SW 1271 (cell line): Measurements from ENCODE around the gene GJA4.

ENCODE experiments used
- DNase-seq, 2 experiments: peaks; one replicate each; lab custom pipeline; 2025; lab: John Stamatoyannopoulos, UW

Gene GJA4

DNA sequence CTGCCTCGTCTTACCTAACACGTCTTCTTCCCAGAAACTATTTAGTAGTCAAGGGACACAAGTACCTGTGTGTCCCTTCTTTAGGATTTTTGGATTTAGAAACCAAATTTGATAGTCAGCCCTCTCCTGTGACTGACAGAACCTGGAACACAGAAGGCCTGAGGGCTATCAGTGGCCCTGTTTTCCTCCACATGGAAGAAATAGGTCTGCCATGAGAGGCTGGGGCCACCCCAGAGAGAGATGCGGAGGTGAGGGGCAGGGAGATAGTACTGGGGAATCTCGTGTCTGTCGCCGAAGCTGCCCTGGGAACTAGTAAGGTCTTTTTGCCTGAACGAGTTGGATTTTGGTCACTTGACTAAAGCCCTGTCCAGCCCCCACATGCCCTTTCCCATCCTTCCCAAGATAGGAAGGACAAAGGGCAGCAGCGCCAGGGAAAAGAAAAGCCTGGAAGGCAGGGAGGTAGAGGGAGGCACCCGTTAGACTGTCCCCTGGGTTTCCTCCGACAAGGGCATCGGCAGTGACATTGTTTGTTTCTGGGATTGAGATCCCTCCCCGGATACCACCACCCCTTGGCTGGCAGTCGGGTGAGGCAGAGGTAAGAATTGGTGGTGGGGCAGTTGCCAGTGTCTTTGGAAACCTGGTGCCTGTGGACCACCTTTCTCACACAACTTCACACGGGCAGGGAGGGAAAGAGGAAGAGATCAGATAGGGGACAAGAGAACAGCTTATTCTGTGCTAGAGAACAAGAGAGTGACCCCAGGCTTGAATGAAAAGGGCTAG, 46.9 kb downstream of the GJA4 start:
- no peak for DNase-seq

DNA sequence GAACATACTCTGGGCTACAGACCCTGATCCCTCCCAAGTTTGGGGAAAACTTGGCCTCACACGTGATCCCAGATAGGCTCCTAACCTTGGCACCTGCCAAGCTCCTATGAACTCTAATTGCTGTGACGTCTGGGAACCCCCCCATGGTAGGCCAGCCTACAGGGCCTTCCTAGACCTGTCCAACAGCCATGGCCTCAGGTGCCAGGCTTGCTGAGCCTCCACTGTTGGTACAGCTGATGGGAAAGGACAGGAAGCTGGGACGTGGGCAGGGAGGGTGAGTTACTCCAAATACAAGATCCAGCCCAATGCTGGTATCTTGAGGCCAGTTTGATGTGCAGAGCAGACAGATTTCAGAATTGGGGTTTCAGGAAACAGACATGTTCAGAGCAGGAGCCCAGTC, 47.6 kb downstream of the GJA4 start:
- no peak for DNase-seq

DNA sequence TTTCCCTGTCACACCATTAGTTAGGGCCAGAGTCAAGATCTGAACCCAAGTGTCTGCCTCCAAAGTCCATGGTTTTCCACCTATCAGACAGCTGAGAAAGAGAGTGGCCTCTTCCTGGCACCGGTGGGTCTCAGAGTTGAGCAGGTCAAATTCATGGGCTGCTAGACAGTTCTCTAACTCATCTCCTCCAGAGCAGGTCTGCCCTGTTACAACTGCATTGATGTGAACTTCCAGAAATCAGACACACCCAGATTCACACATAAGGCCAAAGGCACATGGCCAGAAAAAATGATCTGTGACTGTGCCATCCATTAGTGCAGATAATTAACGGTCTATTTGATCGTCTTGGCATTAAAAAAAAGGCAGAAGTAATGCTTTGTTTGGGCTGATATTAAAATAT, 49.3 kb downstream of the GJA4 start:
- DNase-seq, result no peak

- DNase-seq, result no peak
Observed at GRCh38 chr1:34842952-34843371, 50.2 kb downstream of the GJA4 start.

DNA sequence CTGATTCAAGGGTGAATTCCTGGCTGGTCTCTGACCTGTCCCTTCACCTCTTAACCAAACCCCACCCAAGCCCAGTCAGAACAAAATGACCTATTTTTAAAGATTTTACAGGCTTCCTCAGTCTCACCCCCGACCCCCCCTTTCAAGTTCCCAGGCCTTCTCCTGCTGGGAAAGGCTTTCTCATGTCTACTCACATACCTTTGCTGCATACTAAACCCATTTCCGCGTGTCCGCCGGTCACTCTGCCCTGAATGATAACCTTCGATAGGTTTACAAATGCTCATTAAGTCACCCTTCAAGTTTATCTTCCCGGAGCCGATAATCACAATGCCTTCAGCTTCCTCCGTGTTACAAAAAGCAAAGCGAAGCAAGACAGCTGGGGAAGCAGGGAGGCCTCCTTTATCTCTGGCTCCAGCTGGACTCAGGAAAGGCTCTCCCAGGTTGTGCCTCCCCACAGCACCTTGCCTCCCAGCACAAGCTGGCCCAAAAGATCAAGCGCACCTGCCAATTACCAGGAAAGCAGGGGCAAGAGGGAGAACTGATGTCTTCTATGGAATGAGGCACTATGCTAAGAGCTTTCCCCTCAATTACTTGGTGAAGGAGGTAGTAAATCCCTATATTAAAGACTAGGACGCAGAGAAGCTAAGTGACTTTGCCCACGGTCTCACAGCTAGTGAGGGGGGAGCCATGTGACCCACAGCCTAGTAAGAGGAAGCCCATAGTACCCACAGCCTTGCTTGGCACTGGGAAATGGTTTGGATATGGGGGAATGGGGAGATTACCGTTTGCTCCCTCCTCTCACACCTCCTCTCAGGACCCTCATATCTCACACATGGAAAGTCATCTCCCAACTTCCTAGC, 50.8 kb downstream of the GJA4 start:
- no peak for DNase-seq

DNA sequence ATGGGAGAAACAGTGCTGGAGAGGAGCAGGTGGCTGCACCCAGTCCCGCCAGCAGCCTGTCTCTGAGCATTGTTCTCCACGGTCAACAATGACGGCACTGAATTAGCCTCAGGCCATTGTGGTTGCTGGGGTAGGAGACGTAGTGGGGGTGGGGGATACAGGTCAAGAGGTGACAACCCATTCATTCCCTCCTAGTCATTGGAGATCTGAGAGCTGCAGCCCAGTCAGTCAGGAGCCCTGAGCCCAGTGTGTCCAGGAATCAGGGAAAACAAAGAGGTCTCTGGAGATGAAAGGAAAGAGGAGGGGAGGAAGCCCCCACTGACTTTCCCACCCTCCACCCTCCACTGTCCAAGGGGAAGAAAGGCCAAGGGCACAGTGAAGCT, 51.4 kb downstream of the GJA4 start:
- no peak for DNase-seq
